Fibroblast of lung (primary cell): ENCODE measurements around the gene NUP85. TPM values are rescaled to one million over a fixed set of nuclear protein-coding genes. Genes with fewer than 3 reads are reported as not detected.
A peak's percentile ranks its signal among the peaks of the same experiment; 100 is the strongest.

ENCODE experiments used
- DNase-seq, 2 donors: peaks; one replicate each; pipeline versions ENCODE4 v3.0.0 to v3.0.0-alpha.2; 2010; ENCODE audit warnings: low read depth in 2 of 2
- H2AFZ ChIP-seq: 2 replicates; pipeline ENCODE4 v1.5.1; 2012; ENCODE audit warnings: low read length, control low read depth, inconsistent platforms
- H3K27ac ChIP-seq: 2 replicates; pipeline ENCODE4 v1.5.1; 2011; ENCODE audit warnings: low read length, control low read depth; ENCODE audit not compliant: insufficient read depth
- H3K27me3 ChIP-seq: 2 replicates; pipeline ENCODE4 v1.5.1; 2011; ENCODE audit warnings: mild to moderate bottlenecking, low read length; ENCODE audit not compliant: control insufficient read depth, insufficient read depth
- H3K36me3 ChIP-seq: 2 replicates; pipeline ENCODE4 v1.5.1; 2011; ENCODE audit warnings: low read length; ENCODE audit not compliant: control insufficient read depth, insufficient read depth
- H3K4me1 ChIP-seq: 2 replicates; pipeline ENCODE4 v1.5.1; 2011; ENCODE audit warnings: low read length; ENCODE audit not compliant: control insufficient read depth, insufficient read depth; ENCODE audit errors: extremely low read depth
- H3K4me2 ChIP-seq: 2 replicates; pipeline ENCODE4 v1.5.1; 2011; ENCODE audit warnings: low read length, control low read depth; ENCODE audit not compliant: insufficient read depth; ENCODE audit errors: extremely low read depth
- H3K4me3 ChIP-seq, 4 experiments: fragments of 200-600 bp in 1 of 4; sonication (generic) in 1 of 4; replicated peaks in 1 of 4; 2 replicates each; pipeline ENCODE4 v1.5.1; 2011 to 2016; ENCODE audit warnings: low read length in 4 of 4, low read depth in 3 of 4, mild to moderate bottlenecking in 3 of 4, control low read depth in 2 of 4, inconsistent platforms in 1 of 4, mixed read lengths in 1 of 4; ENCODE audit not compliant: insufficient read depth in 1 of 4; ENCODE audit errors: control extremely low read depth in 1 of 4
- H3K79me2 ChIP-seq: 2 replicates; pipeline ENCODE4 v1.5.1; 2012; ENCODE audit warnings: mild to moderate bottlenecking, low read length, inconsistent platforms; ENCODE audit not compliant: control insufficient read depth, insufficient read depth
- H3K9ac ChIP-seq: 2 replicates; pipeline ENCODE4 v1.5.1; 2011; ENCODE audit warnings: mild to moderate bottlenecking, low read length, control low read depth; ENCODE audit not compliant: insufficient read depth
- H3K9me3 ChIP-seq: 2 replicates; pipeline ENCODE4 v1.5.1; 2012; ENCODE audit warnings: low read depth, low read length; ENCODE audit not compliant: control insufficient read depth, insufficient read depth
- H4K20me1 ChIP-seq: 2 replicates; pipeline ENCODE4 v1.5.1; 2011; ENCODE audit warnings: low read length; ENCODE audit not compliant: control insufficient read depth, insufficient read depth; ENCODE audit errors: extremely low read depth
- CTCF ChIP-seq, 2 donors: IDR thresholded peaks in 1 of 2; conservative IDR thresholded peaks in 1 of 2; 1 replicate in 1 of 2; 2 replicates in 1 of 2; pipeline ENCODE4 v1.5.1; 2011 to 2012; ENCODE audit warnings: low read length in 2 of 2, control low read depth in 1 of 2, inconsistent platforms in 1 of 2, low read depth in 1 of 2, mild to moderate bottlenecking in 1 of 2
- EZH2 ChIP-seq: IDR thresholded peaks from 2 replicates; pipeline ENCODE4 v1.5.1; 2012; ENCODE audit warnings: low read length, control low read depth, mild to moderate bottlenecking; ENCODE audit errors: missing control alignments
- polyA plus RNA-seq, 2 donors: library from polyadenylated mRNA; depleted of rRNA in 1 of 2; stranded (reverse) in 1 of 2; unstranded in 1 of 2; fragments of >200 nt; gene quantifications; 2 replicates each; pipeline ENCODE4 v1.2.1, GENCODE V29; 2011 to 2012; ENCODE audit warnings: missing spikeins in 1 of 2
- total RNA-seq: library from RNA; depleted of rRNA; stranded (reverse); fragments of >200 nt; gene quantifications from 2 replicates; pipeline ENCODE4 v1.2.1, GENCODE V29; 2014

The NUP85 gene
- total and polyA plus RNA-seq, 2 donors (not counting 1 experiment from before 2014, with no cell fraction given), result 18.5 to 29.6 TPM

GRCh38 chr17:75267153-75267410 is 61.6 kb downstream of the NUP85 start:
- H4K20me1 ChIP-seq, result no peaks in the 10 kb centered on the region
- no peaks in the 10 kb centered on the region for H3K27me3 ChIP-seq
- no peak for TF ChIP-seq CTCF (conservative IDR thresholded peaks at IDR 0.05 in 1 of 2, IDR thresholded peaks at IDR 0.05 in 1 of 2; ENCODE audit: low read depth in 1 of 2, low read length in 2 of 2)
- no peak for TF ChIP-seq EZH2
- H3K4me3 ChIP-seq, result no peak overlapping the region
- no peaks in the 10 kb centered on the region for H3K9me3 ChIP-seq
- H3K4me1 ChIP-seq, result peaks cover 3% of the 10 kb centered on the region
- H2AFZ ChIP-seq, result no peak overlapping the region
- H3K36me3 ChIP-seq, result peaks cover 13% of the 10 kb centered on the region
- H3K79me2 ChIP-seq, result peaks cover 13% of the 10 kb centered on the region
- H3K4me2 ChIP-seq, result no peak overlapping the region
- no peak overlapping the region for H3K27ac ChIP-seq
- H3K9ac ChIP-seq, result no peak overlapping the region
- DNase-seq, result no peak

GRCh38 chr17:75267411-75268232 is 62.1 kb downstream of the NUP85 start:
- no peak overlapping the region for H3K4me3 ChIP-seq
- peaks cover 13% of the 10 kb centered on the region for H3K36me3 ChIP-seq
- H4K20me1 ChIP-seq, result no peaks in the 10 kb centered on the region
- H3K79me2 ChIP-seq, result peaks cover 8% of the 10 kb centered on the region
- no peak overlapping the region for H3K4me2 ChIP-seq
- H3K9me3 ChIP-seq, result no peaks in the 10 kb centered on the region
- peaks cover 7% of the 10 kb centered on the region for H3K4me1 ChIP-seq
- H3K27me3 ChIP-seq, result no peaks in the 10 kb centered on the region
- TF ChIP-seq CTCF (conservative IDR thresholded peaks at IDR 0.05 in 1 of 2, IDR thresholded peaks at IDR 0.05 in 1 of 2; ENCODE audit: low read depth in 1 of 2, low read length in 2 of 2) (no peak), EZH2 (no peak)
- DNase-seq, result no peak
- H3K27ac ChIP-seq, result no peak overlapping the region
- H2AFZ ChIP-seq, result no peak overlapping the region
- H3K9ac ChIP-seq, result no peak overlapping the region

- no peaks in the 10 kb centered on the region for H4K20me1 ChIP-seq
- no peak overlapping the region for H3K9ac ChIP-seq
- no peak for DNase-seq
- H3K27me3 ChIP-seq, result no peaks in the 10 kb centered on the region
- H2AFZ ChIP-seq, result no peak overlapping the region
- peak overlapping the region; percentile 65 to 81 (median 72) for H3K4me3 ChIP-seq
- H3K36me3 ChIP-seq, result peaks cover 12% of the 10 kb centered on the region
- H3K27ac ChIP-seq, result peak overlapping the region; percentile 24
- H3K4me2 ChIP-seq, result peak overlapping the region; percentile 96
- no peaks in the 10 kb centered on the region for H3K79me2 ChIP-seq
- no peak for TF ChIP-seq EZH2
- no peak for TF ChIP-seq CTCF (conservative IDR thresholded peaks at IDR 0.05 in 1 of 2, IDR thresholded peaks at IDR 0.05 in 1 of 2; ENCODE audit: low read depth in 1 of 2, low read length in 2 of 2)
- H3K4me1 ChIP-seq, result peaks cover 14% of the 10 kb centered on the region
- no peaks in the 10 kb centered on the region for H3K9me3 ChIP-seq
These were observed 64.4 kb downstream of the NUP85 start for GRCh38 chr17:75269844-75270217.
